ENCODE measurements around the gene ITSN2.

DNA sequence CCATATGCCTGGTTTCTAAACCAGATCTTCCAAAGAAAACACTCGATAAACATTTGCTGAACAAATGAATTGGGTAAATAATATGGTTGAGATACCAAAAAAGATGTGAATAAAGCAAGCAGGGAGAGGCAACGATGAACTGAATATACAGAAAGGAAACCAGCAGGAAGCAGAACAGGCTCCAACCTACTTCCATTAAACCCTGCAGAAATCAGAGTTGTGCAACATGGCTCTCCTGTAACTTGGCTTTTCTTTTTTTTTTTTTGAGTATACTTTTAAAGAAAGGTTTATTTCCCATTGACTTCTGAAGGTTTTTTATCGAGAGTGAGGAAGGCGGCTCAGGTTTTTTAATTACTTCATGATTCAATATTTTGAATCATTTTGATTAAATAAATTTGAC, 23.5 kb downstream of the ITSN2 start:
- TF ChIP-seq, protein P1, sequence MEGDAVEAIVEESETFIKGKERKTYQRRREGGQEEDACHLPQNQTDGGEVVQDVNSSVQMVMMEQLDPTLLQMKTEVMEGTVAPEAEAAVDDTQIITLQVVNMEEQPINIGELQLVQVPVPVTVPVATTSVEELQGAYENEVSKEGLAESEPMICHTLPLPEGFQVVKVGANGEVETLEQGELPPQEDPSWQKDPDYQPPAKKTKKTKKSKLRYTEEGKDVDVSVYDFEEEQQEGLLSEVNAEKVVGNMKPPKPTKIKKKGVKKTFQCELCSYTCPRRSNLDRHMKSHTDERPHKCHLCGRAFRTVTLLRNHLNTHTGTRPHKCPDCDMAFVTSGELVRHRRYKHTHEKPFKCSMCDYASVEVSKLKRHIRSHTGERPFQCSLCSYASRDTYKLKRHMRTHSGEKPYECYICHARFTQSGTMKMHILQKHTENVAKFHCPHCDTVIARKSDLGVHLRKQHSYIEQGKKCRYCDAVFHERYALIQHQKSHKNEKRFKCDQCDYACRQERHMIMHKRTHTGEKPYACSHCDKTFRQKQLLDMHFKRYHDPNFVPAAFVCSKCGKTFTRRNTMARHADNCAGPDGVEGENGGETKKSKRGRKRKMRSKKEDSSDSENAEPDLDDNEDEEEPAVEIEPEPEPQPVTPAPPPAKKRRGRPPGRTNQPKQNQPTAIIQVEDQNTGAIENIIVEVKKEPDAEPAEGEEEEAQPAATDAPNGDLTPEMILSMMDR (IDR thresholded peaks at IDR 0.05; ENCODE audit: poor library complexity), result no peak
- TF ChIP-seq EZH2phosphoT487 (IDR thresholded peaks at IDR 0.05; ENCODE audit: low read depth, severe bottlenecking, unreplicated experiment), result no peak

All from hepatocyte (in vitro differentiated cells).